ENCODE results near the gene NPAT.
"Not testable (repeated sequence)": the region's sequence is repeated elsewhere in the genome, so short reads cannot be mapped to it uniquely, and the experiment has no call there.

Gene NPAT

GRCh38 chr11:108220721-108221336 lies 1.6 kb downstream of the NPAT start:
- H3K4me3 ChIP-seq (ENCODE audit: low read depth, low read length): peak overlapping the region; percentile 98

GRCh38 chr11:108218912-108219783 lies 3.3 kb downstream of the NPAT start:
- no peak overlapping the region for H3K4me3 ChIP-seq (ENCODE audit: low read depth, low read length)

DNA sequence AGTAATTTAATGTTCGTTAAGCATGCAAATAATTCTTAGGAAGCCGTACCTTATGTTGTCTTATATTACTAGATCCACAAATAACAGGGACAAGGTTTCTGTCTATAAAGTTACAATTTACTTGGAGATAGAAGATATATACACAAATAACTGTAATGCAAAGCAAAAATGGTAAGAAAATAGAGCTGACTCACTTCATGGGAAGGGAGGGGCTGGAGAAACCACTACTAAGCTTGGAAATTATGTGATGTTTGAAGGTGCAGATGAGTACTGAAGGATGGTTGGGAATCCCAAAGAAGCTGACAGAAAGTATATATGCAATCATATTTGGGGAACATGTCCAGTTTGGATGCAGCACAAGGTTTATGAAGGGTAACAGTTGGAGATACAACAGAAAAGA lies 4.0 kb downstream of the NPAT start:
- no peak overlapping the region for H3K4me3 ChIP-seq (ENCODE audit: low read depth, low read length)

GRCh38 chr11:108216988-108217387 lies 5.5 kb downstream of the NPAT start:
- H3K4me3 ChIP-seq (ENCODE audit: low read depth, low read length): no peak overlapping the region

DNA sequence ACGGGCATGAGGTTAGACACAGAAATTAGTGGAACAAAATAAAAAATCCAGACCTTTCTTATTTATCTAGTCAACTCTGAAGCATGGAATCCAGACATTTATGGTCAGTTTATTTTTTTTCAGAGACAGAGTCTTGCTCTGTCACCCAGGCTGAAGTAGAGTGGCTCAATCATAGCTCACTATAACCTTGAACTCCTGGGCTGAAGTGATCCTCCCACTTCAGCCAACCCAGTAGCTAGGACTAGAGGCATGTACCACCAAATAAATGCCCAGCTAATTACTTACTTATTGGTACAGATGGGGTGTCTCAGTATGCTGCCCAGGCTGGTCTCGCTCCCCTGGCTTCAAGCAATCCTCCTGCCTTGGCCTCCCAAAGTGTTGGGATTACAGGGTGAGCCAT lies 8.7 kb downstream of the NPAT start:
- H3K4me3 ChIP-seq (ENCODE audit: low read depth, low read length): no peak overlapping the region

DNA sequence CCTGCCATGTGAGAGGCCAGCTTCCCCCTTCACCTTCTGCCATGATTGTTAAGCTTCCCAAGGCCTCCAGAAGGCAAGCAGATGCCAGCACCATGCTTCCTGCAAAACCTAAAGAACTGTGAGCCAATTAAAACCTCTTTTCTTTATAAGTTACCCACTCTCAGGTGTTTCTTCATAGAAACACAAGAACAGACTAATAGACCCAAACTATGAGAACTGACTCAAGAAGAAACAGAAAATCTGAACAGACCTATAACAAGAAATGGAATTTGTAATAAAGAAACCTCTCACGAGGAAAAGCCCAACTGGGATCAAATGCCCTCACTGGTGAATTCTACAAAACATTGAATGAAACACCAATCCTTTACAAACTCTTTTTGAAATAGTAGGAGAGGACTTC lies 12.0 kb downstream of the NPAT start:
- no peak overlapping the region for H3K4me3 ChIP-seq (ENCODE audit: low read depth, low read length)

GRCh38 chr11:108207683-108208060 lies 14.8 kb downstream of the NPAT start:
- H3K4me3 ChIP-seq (ENCODE audit: low read depth, low read length): no peak overlapping the region

- no peak overlapping the region for H3K4me3 ChIP-seq (ENCODE audit: low read depth, low read length)
Measured at GRCh38 chr11:108206969-108207682, 15.3 kb downstream of the NPAT start.

DNA sequence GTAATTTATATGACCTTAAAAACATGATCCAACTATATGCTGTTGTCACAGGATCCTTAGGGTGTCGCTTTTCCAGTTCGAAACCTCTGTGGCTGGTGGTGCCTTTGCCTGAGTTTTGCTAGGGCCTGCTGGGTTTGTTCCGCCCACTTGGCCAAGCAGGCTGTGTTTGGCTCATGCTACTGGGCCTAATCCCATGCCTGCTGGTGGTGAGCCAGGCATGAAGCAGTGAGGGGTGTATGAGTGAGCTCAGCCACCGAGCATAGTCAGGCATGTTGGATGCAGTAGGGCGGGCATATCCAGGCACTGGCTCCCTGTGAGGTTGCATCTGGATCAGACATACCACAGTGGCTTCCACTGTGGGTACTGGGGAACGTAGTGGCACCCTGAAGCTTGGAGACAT lies 16.3 kb downstream of the NPAT start:
- H3K4me3 ChIP-seq (ENCODE audit: low read depth, low read length): no peak overlapping the region

- H3K4me3 ChIP-seq (ENCODE audit: low read depth, low read length): no peak overlapping the region
Measured at GRCh38 chr11:108204929-108205499, 17.4 kb downstream of the NPAT start.

DNA sequence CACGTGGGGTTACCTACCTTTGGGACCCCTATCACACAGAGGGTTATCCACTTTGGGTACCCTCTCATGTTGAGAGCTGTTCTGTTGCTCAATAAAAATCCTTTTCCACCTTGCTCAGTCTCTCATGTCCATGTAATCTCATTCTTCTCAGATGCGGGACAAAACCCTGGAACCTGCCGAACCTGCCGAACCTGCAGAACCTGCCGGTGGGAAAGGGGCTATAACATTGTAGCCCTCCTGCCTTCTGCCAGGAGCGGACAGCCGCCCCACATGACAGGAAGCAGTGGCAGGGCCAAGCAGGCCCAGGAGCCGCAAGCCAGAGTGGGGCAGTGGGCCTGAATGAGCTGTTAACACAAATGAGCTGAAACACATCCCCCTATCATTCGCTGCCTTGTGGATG lies 18.1 kb downstream of the NPAT start:
- no peak overlapping the region for H3K4me3 ChIP-seq (ENCODE audit: low read depth, low read length)

DNA sequence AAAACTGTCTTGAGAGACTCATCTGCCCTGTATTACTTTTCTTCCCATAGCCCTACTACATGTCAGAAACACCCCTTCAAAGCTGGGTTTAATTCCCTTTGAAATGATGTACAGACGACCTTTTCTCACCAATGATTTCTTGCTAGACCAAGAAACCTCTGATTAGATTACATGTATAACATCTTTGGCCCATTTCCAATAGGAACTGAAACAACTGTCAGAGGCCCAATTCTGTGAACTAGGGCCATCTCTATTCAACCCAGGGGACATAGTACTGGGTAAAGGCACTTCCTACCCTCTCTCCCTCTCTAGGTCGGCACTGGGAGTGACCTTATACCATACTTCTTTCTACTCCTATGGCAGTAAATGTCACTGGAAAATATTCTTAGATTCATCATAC lies 19.4 kb downstream of the NPAT start:
- H3K4me3 ChIP-seq (ENCODE audit: low read depth, low read length): no peak overlapping the region

- H3K4me3 ChIP-seq (ENCODE audit: low read depth, low read length): no peak overlapping the region
Measured at GRCh38 chr11:108199446-108200321, 22.8 kb downstream of the NPAT start.

DNA sequence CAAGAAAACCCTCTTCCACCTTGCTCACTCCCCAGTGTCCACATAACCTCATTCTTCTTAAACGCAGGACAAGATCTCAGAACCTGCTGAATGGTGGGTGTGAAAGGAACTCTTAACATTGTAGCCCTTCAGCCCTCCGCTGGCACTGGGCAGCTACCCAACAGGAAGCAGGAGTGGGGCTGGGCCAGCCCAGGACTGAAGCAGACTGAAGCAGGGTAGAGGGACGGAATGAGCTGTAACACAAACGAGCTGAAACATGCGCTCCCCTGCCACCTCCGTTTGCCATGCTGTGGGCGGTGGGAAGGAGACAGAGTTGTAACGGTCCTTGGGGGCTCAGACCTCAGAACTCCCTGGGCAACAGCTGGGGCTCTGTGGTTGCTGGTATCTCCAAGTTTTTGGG lies 23.6 kb downstream of the NPAT start:
- H3K4me3 ChIP-seq (ENCODE audit: low read depth, low read length): no peak overlapping the region

DNA sequence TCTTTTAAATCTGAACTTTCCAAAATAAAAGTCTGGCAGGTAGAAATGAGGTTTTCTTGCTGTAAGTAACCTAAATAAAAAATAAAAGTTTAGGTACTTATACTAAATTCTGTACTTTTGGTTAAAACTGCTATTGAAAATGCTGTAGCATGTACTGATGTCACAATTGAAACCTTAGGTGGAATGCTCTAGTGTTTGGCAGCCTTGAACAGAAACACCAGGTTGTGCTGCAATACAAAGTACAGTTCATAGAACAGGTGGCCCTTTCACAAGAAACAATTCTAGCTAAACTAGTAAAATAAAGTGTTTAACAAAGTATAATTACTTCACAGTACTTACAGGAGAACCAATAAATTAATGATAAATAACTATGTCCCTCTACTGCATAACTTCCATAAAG lies 25.1 kb downstream of the NPAT start:
- H3K4me3 ChIP-seq (ENCODE audit: low read depth, low read length): no peak overlapping the region

DNA sequence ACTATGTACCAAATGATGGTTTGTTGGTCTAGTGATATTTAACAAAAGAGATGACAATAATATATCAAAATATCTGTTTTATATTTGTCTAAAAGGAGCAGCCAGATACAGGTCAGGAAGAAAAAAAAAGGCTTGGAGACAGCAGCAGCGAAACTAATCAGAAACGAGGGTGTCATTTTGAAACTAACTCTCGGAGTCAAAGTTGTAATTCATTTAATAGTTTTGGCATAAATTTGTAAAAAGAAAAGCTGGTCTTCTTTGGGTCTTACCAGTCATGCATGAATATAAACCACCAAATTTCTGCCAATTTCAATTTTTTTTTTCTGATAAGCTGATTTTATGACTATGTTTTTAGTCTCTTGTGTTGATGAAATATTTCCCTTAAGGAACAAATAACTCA lies 25.5 kb downstream of the NPAT start:
- H3K4me3 ChIP-seq (ENCODE audit: low read depth, low read length): no peak overlapping the region

GRCh38 chr11:108193725-108194124 lies 28.7 kb downstream of the NPAT start:
- no peak overlapping the region for H3K4me3 ChIP-seq (ENCODE audit: low read depth, low read length)

- H3K4me3 ChIP-seq (ENCODE audit: low read depth, low read length): no peak overlapping the region
Measured at GRCh38 chr11:108177570-108177969, 44.9 kb downstream of the NPAT start.

- no peak overlapping the region for H3K4me3 ChIP-seq (ENCODE audit: low read depth, low read length)
Measured at GRCh38 chr11:108170184-108170583, 52.3 kb downstream of the NPAT start.

DNA sequence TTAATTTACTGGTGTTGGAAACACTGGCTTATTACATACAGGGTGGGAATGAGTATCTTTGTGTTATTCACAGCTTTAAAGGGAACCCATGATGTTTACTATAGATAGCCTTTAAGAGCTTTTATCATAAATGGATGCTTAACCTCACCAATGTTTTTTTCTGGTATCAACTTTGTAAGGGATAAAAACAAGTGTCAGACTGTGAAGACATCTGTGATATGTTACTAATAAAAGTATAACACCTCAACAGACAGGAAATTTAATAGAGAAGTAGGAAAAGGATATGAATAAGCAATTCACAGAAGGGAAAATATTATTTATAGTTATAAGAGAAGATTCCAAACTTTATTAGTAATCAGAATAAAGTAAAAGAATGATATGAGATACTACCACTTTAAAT lies 54.8 kb downstream of the NPAT start:
- H3K4me3 ChIP-seq (ENCODE audit: low read depth, low read length): no peak overlapping the region

DNA sequence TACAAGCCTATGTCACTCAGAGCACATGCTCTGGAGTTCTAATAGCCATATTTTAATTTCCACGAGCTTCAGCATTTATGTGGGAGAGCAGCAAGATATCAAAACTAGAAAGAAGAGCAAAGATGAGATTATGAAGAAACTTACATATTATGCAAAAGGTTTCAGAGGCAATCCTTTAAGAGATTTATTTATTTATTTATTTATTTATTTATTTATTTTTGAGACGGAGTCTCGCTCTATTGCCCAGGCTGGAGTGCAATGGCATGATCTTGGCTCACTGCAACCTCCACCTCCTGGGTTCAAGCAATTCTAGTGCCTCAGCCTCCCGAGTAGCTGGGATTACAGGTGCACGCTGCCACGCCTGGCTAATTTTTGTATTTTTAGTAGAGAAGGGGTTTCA lies 59.6 kb downstream of the NPAT start:
- not testable (repeated sequence) for H3K4me3 ChIP-seq (ENCODE audit: low read depth, low read length)
